Stimulated activated CD8-positive, alpha-beta memory T cell treated with anti-CD3 and anti-CD28 coated beads, Interleukin-12 subunit alpha, Interleukin-12 subunit beta, amount 100 ng/mL, for 4 hours (primary cell): ENCODE measurements around the gene DNM2.
"Not testable (repeated sequence)": the region's sequence is repeated elsewhere in the genome, so short reads cannot be mapped to it uniquely, and the experiment has no call there.

Experiments
- DNase-seq: peaks from one replicate; pipeline ENCODE4 v3.0.0-alpha.2; 2020; ENCODE audit warnings: low read depth

The DNM2 gene

DNA sequence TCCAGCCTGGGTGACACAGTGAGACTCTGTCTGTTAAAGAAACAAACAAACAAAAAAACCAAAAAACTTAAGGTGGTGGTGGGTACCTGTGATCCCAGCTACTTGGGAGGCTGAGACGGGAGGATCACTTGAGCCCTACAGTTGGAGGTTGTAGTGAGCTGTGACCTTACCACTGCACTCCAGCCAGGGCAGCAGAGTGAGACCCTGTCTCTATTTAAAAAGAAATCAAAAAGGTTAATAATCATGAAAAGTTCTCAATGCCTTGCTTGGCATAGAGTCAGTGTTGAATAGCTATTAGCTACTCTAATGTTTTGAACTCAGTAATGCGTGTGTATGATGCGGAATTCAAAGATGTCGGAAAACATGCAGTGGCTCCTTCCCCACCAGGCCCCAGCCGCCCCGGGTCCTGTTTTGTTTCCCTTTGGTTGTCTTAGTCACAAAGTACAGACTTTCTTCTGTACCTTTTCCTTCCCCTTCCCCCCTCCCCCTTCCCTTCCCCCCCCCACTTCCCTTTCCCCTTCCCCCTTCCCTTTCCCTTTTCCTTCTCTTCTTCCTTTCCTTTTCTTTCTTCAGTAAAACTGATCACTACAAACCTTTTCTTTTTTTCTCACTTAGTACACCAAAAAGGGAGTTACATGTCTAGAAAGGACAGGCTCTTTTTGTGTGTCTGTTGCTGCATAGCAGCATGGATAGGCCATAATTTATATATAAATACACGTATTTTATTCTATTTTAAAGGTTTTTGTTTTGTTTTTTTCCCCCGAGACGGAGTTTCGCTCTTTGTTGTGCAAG lies 35.2 kb downstream of the DNM2 start:
- no peak for DNase-seq

DNA sequence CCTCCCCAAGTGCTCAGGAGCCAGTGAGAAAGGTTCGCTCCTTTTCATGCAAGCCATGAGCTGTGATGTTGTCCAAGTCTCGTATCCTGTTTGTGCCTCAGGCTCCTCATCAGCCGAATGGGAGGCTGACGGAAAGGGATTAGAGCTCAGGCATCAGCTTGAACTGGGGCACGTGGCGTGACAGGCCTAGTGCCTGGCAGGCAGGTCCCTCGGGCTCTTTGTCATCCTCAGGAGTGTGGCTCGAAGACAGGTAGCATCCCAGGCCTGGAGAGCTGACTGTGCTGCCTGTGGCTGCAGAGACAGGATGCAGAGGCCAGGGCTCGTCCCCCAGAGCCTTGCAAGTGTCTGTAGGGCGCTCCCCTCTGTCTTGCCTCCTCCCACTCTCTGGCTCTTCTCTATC lies 38.5 kb downstream of the DNM2 start:
- DNase-seq: no peak

DNA sequence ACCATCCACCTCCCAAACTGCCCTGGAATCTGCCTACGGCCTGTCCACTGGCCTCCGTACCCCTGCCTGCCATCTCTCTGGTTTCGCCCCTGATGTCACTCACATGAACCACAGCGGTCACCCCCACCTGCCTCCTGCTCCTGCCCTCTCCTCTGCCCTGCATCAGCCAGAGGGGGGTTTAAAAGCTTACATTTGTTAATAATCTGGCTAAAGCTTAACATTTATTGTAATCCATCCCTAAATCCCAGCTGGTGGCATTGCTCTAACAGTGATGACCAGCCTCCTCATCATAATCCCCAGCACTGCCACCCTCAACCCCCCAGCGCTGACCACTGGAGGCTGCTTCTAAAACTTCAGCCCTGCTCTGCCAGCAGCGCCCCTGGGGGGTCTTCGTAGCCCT lies 38.9 kb downstream of the DNM2 start:
- no peak for DNase-seq

DNA sequence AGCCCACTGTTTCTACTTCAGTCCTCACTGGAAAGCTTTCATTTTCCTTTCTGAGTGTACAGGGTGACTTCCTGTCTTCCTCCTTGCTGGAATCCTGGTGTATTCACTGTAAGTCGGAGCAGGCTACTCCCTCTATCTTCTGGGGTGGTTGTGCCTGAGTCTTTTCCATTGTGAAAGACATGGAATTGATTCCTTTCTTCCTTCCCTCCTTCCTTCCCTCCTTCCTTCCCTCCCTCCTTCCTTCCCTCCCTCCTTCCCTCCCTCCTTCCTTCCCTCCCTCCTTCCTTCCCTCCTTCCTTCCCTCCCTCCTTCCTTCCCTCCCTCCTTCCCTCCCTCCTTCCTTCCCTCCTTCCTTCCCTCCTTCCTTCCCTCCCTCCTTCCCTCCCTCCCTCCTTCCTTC lies 40.2 kb downstream of the DNM2 start:
- not testable (repeated sequence) for DNase-seq

DNA sequence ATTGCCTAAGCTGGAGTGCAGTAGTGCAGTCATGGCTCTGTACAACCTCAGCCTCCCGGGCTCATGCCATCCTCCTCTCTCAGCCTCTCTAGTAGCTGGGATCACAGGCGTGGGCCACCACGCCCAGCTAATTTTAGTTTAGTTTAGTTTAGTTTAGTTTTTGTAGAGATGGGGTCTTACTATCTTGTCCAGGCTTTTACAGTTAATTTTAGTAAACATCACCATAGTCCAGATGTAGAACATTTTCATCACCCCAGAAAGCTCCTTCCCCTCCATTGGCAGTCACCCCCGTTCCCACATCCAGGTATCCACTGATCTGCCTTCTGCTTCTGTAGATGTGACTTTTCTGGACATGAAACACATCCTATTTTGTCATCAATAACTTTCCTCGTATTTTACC lies 41.1 kb downstream of the DNM2 start:
- DNase-seq: no peak

DNA sequence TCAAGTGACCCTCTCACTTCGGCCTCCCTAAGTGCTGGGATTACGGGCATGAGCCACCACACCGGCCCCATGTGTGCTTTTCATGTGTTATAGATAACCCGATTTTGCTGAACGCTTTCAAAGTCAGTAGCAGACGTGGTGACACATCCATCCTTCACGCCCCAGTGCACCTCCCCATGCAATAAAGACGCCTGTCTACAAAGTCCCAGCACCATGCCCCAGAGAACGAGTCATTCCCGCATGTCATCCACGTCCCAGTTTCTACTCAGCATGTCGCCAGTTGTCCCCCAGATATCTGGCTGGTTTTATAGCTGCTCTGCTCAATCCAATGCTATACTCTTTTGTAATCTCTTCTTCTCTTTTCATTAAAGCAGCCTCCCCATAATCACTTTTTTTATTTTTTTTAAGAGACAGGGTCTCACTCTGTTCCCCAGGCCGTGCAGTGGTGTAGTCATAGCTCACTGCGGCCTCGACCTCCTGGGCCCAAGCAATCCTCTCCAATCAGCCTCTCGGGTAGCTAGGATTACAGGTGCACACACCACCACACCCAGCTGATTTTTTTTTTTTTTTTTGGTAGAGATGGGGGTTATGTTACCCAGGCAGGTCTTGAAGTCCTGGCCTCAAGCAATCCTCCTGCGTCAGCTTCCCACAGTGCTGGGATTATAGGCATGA lies 42.5 kb downstream of the DNM2 start:
- DNase-seq: no peak

DNA sequence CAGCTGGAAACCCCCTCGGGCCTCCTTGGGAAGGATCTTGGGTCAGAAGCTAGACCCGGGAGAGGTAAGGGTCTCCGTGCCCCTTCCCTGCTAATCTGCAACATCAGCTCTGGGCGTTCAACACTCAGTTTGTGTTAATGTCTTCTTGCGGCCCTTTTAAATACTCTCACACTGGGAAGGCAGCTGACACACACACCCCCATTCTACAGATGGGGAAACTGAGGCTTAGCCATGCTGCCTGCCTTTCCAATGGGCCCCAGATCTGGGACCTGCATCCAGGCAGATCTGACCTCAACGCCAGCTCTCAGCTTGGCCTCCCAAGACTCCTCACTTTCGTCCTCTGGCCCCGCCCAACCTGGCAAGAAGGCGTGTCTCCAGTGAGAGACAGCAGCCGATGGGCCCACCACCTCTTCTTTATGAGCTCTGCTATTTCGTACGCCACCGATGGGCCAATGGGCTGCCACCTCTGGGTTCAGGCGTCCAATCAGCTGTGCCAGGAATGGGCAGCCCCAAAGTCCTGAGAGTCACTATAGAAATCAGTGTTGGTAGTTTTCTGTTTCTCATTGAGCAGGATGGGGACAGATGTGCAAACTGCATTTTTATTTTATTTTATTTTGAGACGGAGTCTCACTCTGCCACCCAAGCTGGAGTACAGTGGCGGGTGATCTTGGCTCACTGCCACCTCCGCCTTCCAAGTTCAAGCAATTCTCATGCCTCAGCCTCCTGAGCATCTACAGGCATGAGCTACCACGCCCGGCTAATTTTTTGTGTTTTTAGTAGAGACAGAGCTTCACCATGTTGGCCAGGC lies 43.8 kb downstream of the DNM2 start:
- DNase-seq: no peak

DNA sequence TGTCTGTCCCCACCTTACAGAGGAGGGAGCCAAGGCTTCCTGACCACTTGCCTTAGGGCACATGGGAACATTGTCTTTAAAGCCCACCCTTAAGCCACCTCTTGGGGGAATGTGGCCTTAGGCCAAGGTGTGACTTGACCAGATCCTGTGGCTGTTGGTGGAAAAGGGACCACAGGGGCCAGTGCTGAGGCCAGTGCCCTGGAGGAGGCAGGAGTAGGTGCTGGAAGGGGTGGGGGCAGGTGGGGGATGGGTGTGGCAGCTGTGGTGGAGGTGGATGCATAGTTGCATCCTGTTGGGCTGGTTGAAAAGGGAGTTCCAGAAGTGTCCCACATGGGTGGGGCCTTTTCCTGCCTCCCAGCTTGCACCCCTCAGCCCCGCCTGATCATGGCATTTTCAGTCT lies 44.8 kb downstream of the DNM2 start:
- DNase-seq: no peak

DNA sequence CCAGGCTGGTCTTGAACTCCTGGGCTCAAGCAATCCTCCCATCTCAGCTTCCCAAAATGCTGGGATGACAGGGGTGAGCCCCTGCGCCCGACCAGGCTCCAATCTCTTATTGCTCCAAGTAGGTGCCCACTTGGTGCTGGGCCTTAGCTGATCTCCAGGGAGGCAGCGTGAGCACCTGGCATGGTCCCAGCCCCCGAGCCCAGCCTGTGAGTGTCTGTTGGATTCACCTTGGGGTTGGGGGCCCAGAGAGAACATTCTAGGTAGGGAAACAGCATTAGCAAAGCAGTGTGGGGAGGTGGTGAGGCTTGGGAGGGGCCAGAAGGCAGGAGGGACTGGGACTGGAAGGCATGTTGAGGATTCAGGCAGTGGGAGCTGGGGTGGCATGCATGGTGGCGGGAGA lies 45.5 kb downstream of the DNM2 start:
- no peak for DNase-seq

DNA sequence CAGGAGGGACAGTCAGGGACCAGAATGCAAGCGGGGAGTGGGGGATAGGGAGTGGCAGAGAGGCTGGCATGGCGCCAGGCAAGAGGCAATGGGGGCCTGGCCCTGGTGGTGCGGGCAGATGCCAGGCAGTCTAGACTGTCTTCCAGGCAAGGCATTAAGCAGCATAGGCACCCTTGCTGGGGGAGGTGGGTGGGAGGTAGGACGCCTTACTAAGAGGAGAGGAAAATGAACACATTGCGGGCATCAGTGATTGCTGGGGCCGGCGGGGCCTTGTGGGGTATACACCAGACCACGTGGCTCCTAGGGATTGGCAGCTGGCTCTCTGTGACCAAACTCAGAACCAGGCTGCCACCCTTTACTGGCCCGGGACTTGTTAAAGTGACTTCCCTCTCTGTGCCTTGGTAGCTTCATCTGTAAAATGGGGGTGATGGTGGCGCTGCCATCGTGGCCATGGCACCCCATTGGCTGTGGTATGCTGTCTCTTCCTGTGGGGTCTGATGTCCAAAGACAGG lies 46.0 kb downstream of the DNM2 start:
- DNase-seq: no peak

DNA sequence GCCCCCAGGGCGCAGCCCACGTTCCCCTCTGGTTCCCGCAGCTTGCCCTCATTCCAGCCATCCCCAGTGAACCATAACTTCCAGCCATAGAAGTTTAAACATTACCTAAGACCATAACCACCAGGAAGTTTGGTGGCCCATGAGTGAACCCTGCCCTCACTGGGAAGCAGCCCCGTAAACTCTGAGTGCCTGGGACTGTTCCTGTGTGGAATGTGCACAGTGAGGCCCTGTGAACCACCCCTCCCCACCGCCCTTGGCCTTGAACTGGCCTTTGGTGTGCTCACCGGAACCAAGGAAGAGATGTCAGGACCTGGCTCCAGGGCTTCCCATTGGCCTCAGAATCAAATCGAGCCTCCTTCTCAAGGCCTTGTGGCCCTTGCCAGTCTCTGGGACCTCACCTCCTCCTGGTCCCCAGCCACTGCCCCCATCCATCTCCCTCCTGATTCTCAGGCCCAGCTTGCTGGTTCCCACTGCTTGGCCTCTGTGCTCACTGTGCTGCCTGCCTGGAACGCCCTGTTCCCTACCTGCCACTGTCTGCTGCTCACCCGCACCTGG lies 46.5 kb downstream of the DNM2 start:
- DNase-seq: no peak

DNA sequence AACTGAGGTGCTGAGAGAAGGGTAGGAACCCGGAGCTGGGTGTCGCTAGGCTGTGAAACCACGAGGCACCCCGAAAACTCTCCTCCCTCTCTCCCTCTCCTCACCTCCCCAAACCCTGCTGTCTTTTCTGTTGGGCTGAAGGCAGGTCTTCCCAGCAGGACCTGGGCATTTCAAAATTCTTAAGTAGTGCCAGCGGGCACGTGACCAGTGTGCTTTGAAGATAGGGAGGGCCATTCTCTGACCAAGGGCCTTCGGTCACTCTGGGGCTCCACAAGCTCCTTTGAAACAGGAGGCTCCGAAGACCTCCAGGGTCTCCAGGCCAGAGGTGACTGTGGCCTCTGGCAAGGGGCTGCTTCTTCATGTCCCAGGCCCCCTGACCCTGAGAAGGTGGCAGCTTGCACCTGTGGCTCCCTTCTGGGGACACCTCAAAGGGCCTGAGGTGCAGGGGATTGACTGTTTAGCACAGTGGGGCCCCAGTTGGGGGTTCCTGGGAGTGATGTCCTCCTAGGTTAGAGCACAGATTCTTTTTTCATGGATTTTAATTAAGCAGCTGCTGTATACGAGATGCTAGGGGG lies 48.3 kb downstream of the DNM2 start:
- no peak for DNase-seq

DNA sequence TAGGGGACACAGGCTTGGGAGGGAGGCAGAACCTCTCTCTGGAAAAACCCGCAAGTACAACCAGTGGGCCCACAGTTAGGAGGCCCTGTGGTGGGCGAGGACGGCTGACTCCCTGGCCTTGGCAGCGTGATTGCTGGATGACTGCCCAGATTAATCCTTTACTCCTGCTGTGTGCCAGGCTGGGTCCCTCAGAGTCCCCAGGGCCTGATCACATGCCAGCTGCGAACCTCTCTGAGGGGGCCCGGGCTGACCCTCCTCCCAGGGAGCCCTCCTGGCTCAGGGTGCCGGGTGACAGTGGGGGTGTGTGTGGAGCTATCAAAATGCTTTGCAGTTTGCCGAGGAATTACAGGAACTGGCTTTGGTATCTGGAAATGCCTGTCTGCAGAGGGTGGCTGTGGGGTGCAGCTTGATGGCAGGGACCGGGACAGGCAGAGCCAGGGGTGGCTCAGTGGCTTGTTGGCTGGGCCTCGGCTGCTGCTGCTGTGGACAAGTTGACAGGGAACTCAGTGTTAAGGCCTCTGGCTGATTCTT lies 48.9 kb downstream of the DNM2 start:
- no peak for DNase-seq

DNA sequence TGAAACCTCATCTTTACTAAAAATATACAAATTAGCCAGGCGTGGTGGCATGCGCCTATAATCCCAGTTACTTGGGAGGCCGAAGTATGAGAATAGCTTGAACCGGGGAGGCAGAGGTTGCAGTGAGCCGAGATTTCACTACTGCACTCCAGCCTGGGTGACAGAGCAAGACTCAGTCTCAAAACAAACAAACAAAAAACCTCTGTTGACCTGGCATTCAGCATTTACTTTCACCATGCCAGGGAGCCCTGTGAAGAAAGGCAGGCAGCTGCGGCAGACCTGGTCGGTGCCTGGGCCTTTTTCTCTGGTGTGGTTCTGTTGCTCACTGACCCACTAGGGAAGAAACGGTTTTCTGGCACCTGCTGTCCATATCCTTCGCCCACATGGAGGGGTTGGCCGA lies 49.8 kb downstream of the DNM2 start:
- no peak for DNase-seq

DNA sequence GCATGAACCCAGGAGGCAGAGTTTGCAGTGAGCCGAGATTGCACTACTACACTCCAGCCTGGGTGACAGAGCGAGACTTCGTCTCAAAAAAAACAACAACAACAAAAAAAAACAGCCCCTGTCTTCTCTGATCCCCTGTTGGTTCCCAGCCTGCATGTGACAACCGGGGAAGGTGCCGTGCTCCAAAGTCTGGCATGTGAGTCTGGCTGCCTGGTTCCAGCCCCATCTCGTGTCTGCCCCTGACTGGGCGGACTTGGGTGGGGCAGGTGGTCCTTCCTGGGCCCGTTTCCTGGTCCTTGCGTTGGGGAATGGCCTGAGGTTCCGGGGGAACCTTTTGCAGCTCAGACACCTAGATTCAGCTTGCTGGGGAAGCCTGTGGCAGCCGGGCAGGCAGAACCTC lies 50.5 kb downstream of the DNM2 start:
- DNase-seq: no peak

DNA sequence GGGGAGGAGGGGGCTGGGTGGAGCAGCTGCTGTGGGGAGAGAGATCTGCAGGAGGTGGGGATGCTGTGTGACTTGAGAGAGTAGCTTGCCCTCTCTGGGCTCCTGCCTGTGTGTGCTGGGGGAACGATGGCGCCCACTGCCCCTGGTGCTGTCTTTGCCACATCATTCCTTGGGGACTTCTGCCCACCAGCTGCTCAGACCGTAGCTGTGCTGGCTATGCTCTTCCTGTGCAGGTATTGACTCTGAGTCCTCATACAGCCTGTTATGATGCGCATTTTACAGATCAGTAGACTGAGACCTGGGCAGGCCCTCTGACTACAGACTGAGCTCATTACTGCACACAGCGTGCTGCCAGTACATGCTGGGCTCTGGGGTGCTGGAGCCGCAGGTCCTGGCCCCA lies 51.1 kb downstream of the DNM2 start:
- DNase-seq: no peak

DNA sequence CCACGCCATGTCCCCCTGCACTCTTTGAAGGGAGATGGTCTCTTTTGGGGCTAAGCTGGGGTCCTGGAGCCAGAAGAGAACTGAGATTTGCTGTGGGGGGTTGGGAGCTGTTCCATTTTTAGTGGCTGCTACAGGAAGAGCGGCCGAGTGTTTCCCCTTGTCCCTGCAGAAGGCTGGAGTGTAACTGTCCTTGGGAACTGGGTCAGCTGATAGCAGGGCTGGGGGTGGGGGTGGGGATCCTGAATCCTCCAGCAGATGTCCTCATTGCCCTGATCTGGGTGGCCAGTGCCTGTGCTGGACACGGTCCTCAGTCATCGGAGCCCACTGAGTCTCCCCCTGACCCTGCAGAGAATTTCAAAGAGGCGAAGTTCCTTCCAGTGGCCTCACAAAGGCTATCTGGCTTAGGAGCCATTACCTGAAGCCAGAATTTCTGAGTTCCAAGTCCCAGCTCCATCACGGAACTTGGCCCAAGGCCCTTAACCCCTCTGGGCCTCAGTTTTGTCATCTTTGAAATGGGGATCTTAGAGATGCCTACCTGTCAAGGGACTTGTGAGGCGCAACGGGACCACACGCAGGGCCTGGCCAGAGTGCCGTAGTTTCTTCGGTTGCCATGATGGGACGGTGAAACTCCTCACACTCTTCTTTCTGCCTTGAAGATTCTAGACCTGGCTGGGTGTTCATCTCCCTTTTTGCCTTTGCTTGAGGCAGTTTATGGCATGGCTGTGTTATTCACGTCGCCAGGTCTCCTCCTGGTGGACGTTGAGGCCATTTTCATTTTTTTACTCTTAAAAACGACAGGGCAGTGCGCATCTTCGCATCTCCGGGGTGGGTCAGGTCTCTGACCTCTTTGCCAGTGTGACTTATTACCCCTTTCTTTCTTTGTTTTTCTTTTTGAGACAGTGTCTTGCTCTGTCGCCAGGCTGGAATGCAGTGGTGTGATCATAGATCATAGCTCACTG lies 51.9 kb downstream of the DNM2 start:
- DNase-seq: no peak

DNA sequence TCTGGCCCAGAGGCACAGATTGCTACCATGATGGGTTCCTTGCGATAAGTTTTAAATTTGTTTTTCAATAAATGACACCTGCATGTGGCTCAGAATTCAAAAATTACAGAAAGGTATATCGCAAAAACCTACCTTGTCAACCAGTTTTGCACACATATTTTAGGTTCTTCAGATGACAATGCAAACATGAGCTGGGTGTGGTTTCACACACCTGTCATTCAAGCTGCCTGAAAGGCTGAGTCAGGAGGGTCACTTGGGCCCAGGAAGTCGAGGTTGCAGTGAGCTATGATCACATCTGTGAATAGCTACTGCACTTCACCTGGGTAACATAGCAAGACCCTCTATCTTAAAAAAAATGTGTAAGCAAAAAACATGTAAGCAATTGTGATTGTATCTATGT lies 56.1 kb downstream of the DNM2 start:
- DNase-seq: no peak

DNA sequence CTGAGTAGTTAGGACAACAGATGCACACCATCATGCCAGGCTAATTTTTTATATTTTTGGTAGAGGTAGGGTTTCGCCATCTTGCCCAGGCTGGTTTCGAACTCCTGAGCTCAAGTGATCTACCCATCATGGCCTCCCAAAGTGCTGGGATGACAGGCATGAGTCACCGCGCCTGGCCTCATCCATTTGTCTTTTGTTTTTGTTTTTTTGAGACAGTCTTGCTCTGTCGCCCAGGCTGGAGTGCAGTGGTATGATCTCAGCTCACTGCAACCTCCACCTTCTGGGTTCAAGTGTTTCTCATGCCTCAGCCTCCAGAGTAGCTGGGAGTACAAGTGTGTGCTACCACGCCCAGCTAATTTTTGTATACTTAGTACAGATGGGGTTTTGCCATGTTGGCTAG lies 57.0 kb downstream of the DNM2 start:
- no peak for DNase-seq

DNA sequence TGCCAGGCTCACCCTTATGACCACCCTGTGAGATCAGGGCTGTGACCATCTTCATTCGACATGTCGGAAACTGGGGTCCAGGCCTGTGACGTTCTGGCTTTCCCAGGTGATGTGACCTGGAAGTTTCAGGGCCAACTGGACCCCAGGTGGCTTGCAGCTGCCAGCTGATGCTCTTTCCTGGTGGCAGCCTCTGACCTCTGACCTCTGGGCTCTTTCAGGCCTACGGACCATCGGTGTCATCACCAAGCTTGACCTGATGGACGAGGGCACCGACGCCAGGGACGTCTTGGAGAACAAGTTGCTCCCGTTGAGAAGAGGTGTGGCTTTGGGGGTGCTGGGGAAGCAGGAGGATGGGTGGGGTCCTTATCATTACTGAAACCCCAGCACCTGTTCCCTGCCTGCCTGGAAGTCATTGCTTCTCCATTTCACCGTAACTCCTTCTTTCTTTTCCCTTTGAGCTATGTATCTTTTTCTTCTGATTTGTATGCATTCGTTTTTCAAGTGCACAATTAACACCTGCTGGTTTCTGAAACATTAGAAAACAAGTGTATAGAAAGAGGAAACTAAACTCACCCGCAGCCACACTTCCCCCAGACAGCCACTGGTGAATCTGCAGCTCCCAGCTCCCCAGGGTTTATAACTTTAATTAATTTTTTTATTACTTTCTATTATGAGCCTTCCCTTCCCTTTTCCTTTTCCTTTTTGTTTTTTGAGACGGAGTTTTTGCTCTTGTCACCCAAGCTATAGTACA lies 59.2 kb downstream of the DNM2 start:
- no peak for DNase-seq
